Endothelial cell of umbilical vein (primary cell): Measurements from ENCODE around the gene CREBL2. TPM values are rescaled to one million over a fixed set of nuclear protein-coding genes. Genes with fewer than 3 reads are reported as not detected.

Experiments used
- BruUV-seq: library from RNA; stranded (reverse); fragments of 400-500 nt; replicated peaks from 2 replicates; lab custom pipeline; 2021; lab: Mats Ljungman, UMichigan
- CTCF ChIA-PET: fragments of 300-600, 350-600 bp; sonication (Branson Sonifier 250); formaldehyde crosslinking; loops from one replicate; lab custom pipeline; 2021; ENCODE audit warnings: antibody characterized with exemption, inconsistent platforms; lab: Charles Lee
- POLR2A ChIA-PET: fragments of 300-600, 350-600 bp; sonication (Branson Sonifier 250); formaldehyde crosslinking; loops from one replicate; lab custom pipeline; 2021; ENCODE audit warnings: antibody characterized with exemption, inconsistent platforms; lab: Charles Lee
- DNase-seq: peaks from one replicate; pipeline ENCODE4 v3.0.0-alpha.2; 2011; ENCODE audit warnings: low read depth, low spot score
- FAIRE-seq: peaks from 2 replicates; lab custom pipeline; 2011; peaks lifted over from hg19 to GRCh38; lab: Jason Lieb, UNC
- H2AFZ ChIP-seq: 2 replicates; pipeline ENCODE4 v1.6.0; 2012; ENCODE audit warnings: low read depth, low read length, control low read depth, inconsistent platforms
- H3K27ac ChIP-seq: 2 replicates; pipeline ENCODE4 v1.5.1; 2011; ENCODE audit warnings: low read depth, mild to moderate bottlenecking, control low read depth, low read length, moderate library complexity; ENCODE audit not compliant: insufficient read depth
- H3K27me3 ChIP-seq, 2 experiments: 2 replicates each; pipeline versions ENCODE4 v1.6.0 to v1.6.1; 2011; ENCODE audit warnings: low read length in 2 of 2, mixed read lengths in 1 of 2; ENCODE audit not compliant: control insufficient read depth in 2 of 2, insufficient read depth in 2 of 2
- H3K36me3 ChIP-seq, 2 experiments: 2 replicates in 1 of 2; 3 replicates in 1 of 2; pipeline ENCODE4 v1.5.1; 2011; ENCODE audit warnings: low read length in 2 of 2, mild to moderate bottlenecking in 1 of 2, moderate library complexity in 1 of 2; ENCODE audit not compliant: control insufficient read depth in 2 of 2, insufficient read depth in 2 of 2; ENCODE audit errors: extremely low read depth in 1 of 2
- H3K4me1 ChIP-seq: 3 replicates; pipeline ENCODE4 v1.5.1; 2011; ENCODE audit warnings: mild to moderate bottlenecking, low read length; ENCODE audit not compliant: control insufficient read depth, insufficient read depth; ENCODE audit errors: extremely low read depth
- H3K4me2 ChIP-seq: 2 replicates; pipeline ENCODE4 v1.6.1; 2011; ENCODE audit warnings: low read length, control low read depth, mixed read lengths; ENCODE audit not compliant: insufficient read depth
- H3K4me3 ChIP-seq, 3 experiments: fragments of 200-600 bp in 1 of 3; sonication (generic), shearing (Covaris generic) in 1 of 3; replicated peaks in 1 of 3; 2 replicates each; pipeline ENCODE4 v1.5.1; 2011 to 2016; ENCODE audit warnings: control low read depth in 3 of 3, low read length in 3 of 3, mild to moderate bottlenecking in 2 of 3, inconsistent platforms in 1 of 3, low read depth in 1 of 3, moderate library complexity in 1 of 3; ENCODE audit not compliant: insufficient read depth in 1 of 3
- H3K79me2 ChIP-seq: 2 replicates; pipeline ENCODE4 v1.6.0; 2012; ENCODE audit warnings: low read length, inconsistent platforms; ENCODE audit not compliant: control insufficient read depth, insufficient read depth
- H3K9ac ChIP-seq: replicated peaks from 2 replicates; pipeline ENCODE3; 2011; ENCODE audit warnings: low read length, control low read depth; ENCODE audit not compliant: insufficient read depth; ENCODE audit errors: extremely low read depth
- H3K9me1 ChIP-seq: replicated peaks from 3 replicates; pipeline ENCODE4 v1.6.0; 2011; ENCODE audit warnings: mild to moderate bottlenecking, low read length; ENCODE audit not compliant: control insufficient read depth, insufficient read depth; ENCODE audit errors: extremely low read depth
- H3K9me3 ChIP-seq: replicated peaks from 2 replicates; pipeline ENCODE4 v1.5.1; 2012; ENCODE audit warnings: low read length, inconsistent platforms; ENCODE audit not compliant: control insufficient read depth, insufficient read depth
- H4K20me1 ChIP-seq: replicated peaks from 2 replicates; pipeline ENCODE3; 2011; ENCODE audit warnings: mild to moderate bottlenecking, low read length; ENCODE audit not compliant: control insufficient read depth, insufficient read depth; ENCODE audit errors: extremely low read depth
- CTCF ChIP-seq, 2 donors: IDR thresholded peaks; 1 replicate in 1 of 2; 2 replicates in 1 of 2; pipeline ENCODE4 v1.5.1; 2011; ENCODE audit warnings: low read length in 2 of 2, mild to moderate bottlenecking in 2 of 2, moderate library complexity in 2 of 2, control low read depth in 1 of 2, inconsistent platforms in 1 of 2, low read depth in 1 of 2; ENCODE audit not compliant: insufficient read depth in 1 of 2; ENCODE audit errors: extremely low read depth in 1 of 2
- EZH2 ChIP-seq: IDR thresholded peaks from 2 replicates; pipeline ENCODE4 v1.6.1; 2012; ENCODE audit warnings: borderline replicate concordance, low read depth, mild to moderate bottlenecking, moderate library complexity, low read length, inconsistent platforms; ENCODE audit not compliant: severe bottlenecking
- FOS ChIP-seq: IDR thresholded peaks from 2 replicates; pipeline ENCODE4 v1.6.1; 2011; ENCODE audit warnings: mild to moderate bottlenecking, low read length, moderate library complexity, borderline replicate concordance; ENCODE audit not compliant: insufficient read depth
- GATA2 ChIP-seq: IDR thresholded peaks from 2 replicates; pipeline ENCODE4 v1.7.0; 2011; ENCODE audit warnings: low read depth, mild to moderate bottlenecking, moderate library complexity, mixed read lengths, low read length; ENCODE audit not compliant: insufficient read length, insufficient read depth
- JUN ChIP-seq: IDR thresholded peaks from 2 replicates; pipeline ENCODE4 v1.6.1; 2011; ENCODE audit warnings: borderline replicate concordance, low read depth; ENCODE audit not compliant: insufficient read length, insufficient read depth
- MYC ChIP-seq: IDR thresholded peaks from one replicate; pipeline ENCODE4 v1.6.1; 2011; ENCODE audit warnings: mild to moderate bottlenecking, low read depth, low read length
- POLR2A ChIP-seq: IDR thresholded peaks from 2 replicates; pipeline ENCODE4 v1.6.1; 2012; ENCODE audit warnings: low read depth, mild to moderate bottlenecking, control low read depth, low read length
- POLR2AphosphoS5 ChIP-seq: IDR thresholded peaks from 2 replicates; pipeline ENCODE4 v1.6.1; 2012; ENCODE audit warnings: low read depth, mild to moderate bottlenecking, control low read depth, low read length, moderate library complexity; ENCODE audit not compliant: insufficient read depth
- dilution Hi-C: fragments of 300-500 bp; cut with MboI; formaldehyde crosslinking; loops from one replicate; pipeline ENCODE4 v1.15.0; 2019; ENCODE audit warnings: low sequenced_read_pairs; ENCODE audit not compliant: extremely low pct_ligation_motif_present
- intact Hi-C: fragments of 100-400 bp; cut with micrococcal nuclease; formaldehyde crosslinking; loops from one replicate; pipeline ENCODE4 v1.10.0; 2022
- polyA plus RNA-seq, 4 experiments: library from polyadenylated mRNA; depleted of rRNA in 3 of 4; stranded (reverse) in 3 of 4; unstranded in 1 of 4; fragments of >200 nt; gene quantifications; 2 replicates each; pipeline versions ENCODE4 v1.2.1 to v1.2.3, GENCODE V29; 2011 to 2012; ENCODE audit warnings: missing spikeins in 1 of 4
- total RNA-seq: library from RNA; stranded (reverse); gene quantifications from 2 replicates; pipeline ENCODE4 v1.2.3, GENCODE V29; 2021
- TF ChIP-seq, protein P1 (sequence below): IDR thresholded peaks from 2 replicates; pipeline ENCODE4 v1.6.1; 2011; ENCODE audit not compliant: insufficient read depth, insufficient read length

CREBL2 gene
- total and polyA plus RNA-seq, 2 donors (not counting 3 experiments of a cell fraction or from before 2014, with no cell fraction given), result 10.5 to 19.4 TPM

DNA sequence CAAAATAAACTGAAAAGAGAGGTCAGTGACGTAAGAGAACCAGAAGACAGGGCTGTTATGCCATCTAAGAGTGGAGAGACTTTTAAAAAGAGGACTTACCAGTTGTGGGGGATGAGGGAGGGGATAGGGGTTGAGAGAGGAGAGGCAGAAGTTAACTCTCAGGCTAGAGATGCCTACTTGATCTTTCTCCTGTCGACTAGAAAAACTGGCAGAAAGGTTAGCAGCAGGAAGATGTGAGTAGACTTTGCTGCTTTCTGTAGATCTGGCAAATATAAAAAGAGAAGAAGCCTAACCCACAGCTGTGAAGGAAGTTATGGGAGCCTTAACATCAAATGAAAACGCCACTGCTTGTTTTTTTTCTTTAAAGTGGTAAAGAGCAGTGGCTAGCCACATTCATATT lies 10.7 kb downstream of the CREBL2 start:
- dilution Hi-C loops, result no loop called here
- POLR2A ChIA-PET, result no interaction called here

More for the DNA sequence above, 10.7 kb downstream of the CREBL2 start:
- no peak overlapping the region for H2AFZ ChIP-seq
- H3K79me2 ChIP-seq, result no peaks in the 10 kb centered on the region
- no TSS peak for BruUV-seq
- no peak overlapping the region for H3K9ac ChIP-seq
- H3K4me1 ChIP-seq, result no peaks in the 10 kb centered on the region
- CTCF ChIA-PET, result no interaction called here
- DNase-seq (no peak), FAIRE-seq (no peak)
- H3K36me3 ChIP-seq, result no peaks in the 10 kb centered on the region
- TF ChIP-seq, protein P1, sequence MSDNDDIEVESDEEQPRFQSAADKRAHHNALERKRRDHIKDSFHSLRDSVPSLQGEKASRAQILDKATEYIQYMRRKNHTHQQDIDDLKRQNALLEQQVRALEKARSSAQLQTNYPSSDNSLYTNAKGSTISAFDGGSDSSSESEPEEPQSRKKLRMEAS, result no peak
- TF ChIP-seq CTCF (IDR thresholded peaks at IDR 0.05; ENCODE audit: extremely low read depth in 1 of 2, insufficient read depth in 1 of 2, low read depth in 1 of 2, low read length in 2 of 2) (no peak), POLR2A (no peak), JUN (no peak), MYC (no peak), GATA2 (no peak), POLR2AphosphoS5 (no peak), EZH2 (no peak), FOS (no peak)
- H3K4me2 ChIP-seq, result no peak overlapping the region
- no peaks in the 10 kb centered on the region for H3K9me1 ChIP-seq
- no peaks in the 10 kb centered on the region for H3K27me3 ChIP-seq
- no peaks in the 10 kb centered on the region for H3K9me3 ChIP-seq
- no peak overlapping the region for H3K4me3 ChIP-seq
- H4K20me1 ChIP-seq, result peaks cover 2% of the 10 kb centered on the region
- intact Hi-C loops, result no loop called here
- H3K27ac ChIP-seq, result no peak overlapping the region
